Mucosa of rectum (tissue), 2 donors: ENCODE data around the gene BCO1.

Experiments used
- H3K27ac ChIP-seq, 2 donors: one replicate each; pipeline ENCODE4 v1.7.0; 2013; ENCODE audit warnings: inconsistent platforms in 2 of 2, low read depth in 2 of 2, low read length in 2 of 2
- H3K27me3 ChIP-seq, 2 donors: one replicate each; pipeline ENCODE4 v1.7.0; 2013; ENCODE audit warnings: low read length in 2 of 2; ENCODE audit not compliant: control insufficient read depth in 2 of 2, insufficient read depth in 2 of 2
- H3K36me3 ChIP-seq, 2 donors: one replicate each; pipeline ENCODE4 v1.7.0; 2013; ENCODE audit warnings: low read length in 2 of 2; ENCODE audit not compliant: control insufficient read depth in 2 of 2, insufficient read depth in 2 of 2
- H3K4me1 ChIP-seq, 2 donors: one replicate each; pipeline ENCODE4 v1.7.0; 2013; ENCODE audit warnings: low read length in 2 of 2, mild to moderate bottlenecking in 1 of 2; ENCODE audit not compliant: control insufficient read depth in 2 of 2, insufficient read depth in 2 of 2
- H3K4me3 ChIP-seq, 2 donors: one replicate each; pipeline ENCODE4 v1.7.0; 2013; ENCODE audit warnings: low read length in 2 of 2
- H3K9ac ChIP-seq, 2 donors: one replicate each; pipeline ENCODE4 v1.7.0; 2013; ENCODE audit warnings: low read length in 2 of 2, low read depth in 1 of 2, mild to moderate bottlenecking in 1 of 2
- H3K9me3 ChIP-seq, 2 donors: one replicate each; pipeline ENCODE4 v1.7.0; 2013; ENCODE audit warnings: low read length in 2 of 2; ENCODE audit not compliant: control insufficient read depth in 2 of 2
- donor health status: healthy.
- donor health status: Normal muscosa, but diverticular disease.

The BCO1 gene

DNA sequence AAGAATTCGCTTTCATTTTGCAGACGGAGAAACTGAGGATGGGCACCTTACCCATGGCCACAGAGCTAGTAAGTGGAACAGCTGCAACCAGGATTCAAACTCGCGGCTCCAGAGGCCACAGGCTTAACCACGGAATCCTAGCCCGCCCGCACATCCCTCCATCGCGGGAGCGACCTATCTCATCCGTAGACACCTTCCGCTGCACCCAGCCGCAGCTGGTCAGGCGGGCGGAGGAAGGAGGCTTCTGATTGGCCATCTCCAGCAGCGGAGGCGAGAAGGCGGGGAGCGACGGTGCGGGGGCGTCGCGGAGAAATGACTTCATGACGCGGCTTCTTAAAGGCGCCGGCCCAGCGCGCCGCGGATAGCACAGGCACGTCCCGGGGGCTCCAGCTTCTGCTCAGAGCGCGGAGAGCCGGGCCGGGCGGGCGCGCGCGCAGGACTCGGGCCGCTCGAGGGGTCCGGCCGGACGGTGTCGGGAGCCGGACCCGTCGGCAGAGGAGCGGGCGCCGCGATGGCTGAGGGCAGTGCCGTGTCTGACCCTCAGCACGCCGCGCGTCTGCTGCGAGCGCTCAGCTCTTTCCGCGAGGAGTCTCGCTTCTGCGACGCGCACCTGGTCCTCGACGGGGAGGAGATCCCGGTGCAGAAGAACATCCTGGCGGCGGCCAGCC lies 76.2 kb downstream of the BCO1 start, which contains the start of gene GAN:
GAN (plus strand) TSS at position 360 of the 668 bp plus-strand sequence; CDS start at position 512, 152 bp downstream.
- H3K4me3 ChIP-seq, result peak within 1 kb of the TSS; percentile 85 to 98
- H3K36me3 ChIP-seq, result no peaks in the 10 kb centered on the region
- H3K9ac ChIP-seq, result peak within 1 kb of the TSS; percentile 80 to 98
- H3K27ac ChIP-seq, result peak within 1 kb of the TSS; percentile 94 to 95
- H3K4me1 ChIP-seq, result peaks cover 12 to 19% of the 10 kb centered on the region in 2 donors
- no peaks in the 10 kb centered on the region for H3K27me3 ChIP-seq
- no peaks in the 10 kb centered on the region for H3K9me3 ChIP-seq

DNA sequence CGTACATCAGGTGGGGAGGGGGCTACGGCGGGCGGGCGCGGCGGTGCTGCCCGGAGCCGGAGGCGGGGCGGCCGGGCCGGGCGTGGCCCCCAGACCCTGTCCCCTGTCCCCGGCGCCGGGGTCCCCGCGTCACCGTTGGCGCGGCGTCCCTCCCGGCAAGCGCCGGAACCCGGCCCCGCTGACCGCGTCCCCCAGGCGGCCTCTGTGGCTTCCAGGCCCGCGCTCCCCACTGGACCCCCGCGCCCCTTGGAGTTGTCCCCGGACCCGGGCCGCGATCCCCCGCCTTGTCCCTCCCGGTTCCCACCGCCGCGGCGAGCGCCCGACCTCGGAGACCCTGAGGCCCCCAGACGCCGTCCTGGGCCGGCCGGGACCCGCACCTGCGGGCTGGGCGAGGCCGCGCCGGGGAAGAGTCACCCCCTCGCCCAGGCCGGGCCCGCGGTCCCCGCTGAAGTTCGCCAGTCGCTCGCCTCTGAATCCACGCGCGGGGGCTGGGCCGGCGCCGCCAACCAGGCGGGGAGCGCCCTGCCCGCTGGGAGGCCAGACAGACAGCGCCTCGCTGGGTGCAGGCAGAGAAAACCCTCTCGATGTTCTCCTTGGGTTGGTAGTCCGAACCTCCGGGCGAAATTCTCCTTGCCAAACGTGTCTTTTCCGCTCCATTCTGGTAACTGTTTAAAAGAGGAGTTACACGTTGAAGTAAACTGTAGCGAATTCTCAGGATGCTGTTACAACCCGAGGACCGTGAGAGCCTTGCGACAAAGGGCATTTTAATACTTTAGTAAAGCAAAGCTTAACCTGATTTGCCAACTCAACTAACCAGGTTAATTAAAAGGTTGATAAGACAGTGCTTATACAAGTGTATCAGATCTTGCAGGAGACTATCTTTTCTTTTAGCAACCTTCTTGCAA lies 77.0 kb downstream of the BCO1 start:
- H3K4me3 ChIP-seq, result peak overlapping the region; percentile 85 to 98
- H3K4me1 ChIP-seq, result peaks cover 12 to 19% of the 10 kb centered on the region in 2 donors
- no peaks in the 10 kb centered on the region for H3K27me3 ChIP-seq
- H3K9me3 ChIP-seq, result no peaks in the 10 kb centered on the region
- peak overlapping the region; percentile 94 to 95 for H3K27ac ChIP-seq
- H3K36me3 ChIP-seq, result no peaks in the 10 kb centered on the region
- H3K9ac ChIP-seq, result peak overlapping the region; percentile 80 to 98

DNA sequence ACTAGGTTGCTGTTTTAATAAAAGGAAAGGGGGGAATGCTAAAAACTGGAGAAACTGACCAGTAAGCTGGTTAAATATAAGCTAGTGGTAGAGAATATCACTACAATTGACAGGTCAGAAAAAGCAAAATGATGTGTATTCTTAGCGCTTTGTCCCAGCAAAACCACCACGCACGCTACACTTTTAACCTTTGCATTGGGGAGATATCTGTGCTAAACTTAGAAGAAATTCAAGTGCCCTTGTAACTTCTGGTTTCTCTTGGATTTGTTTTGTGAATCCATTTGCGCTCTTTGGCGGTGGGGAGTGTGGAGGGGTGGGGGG lies 77.6 kb downstream of the BCO1 start:
- Histone ChIP-seq H3K36me3 (no peaks in the 10 kb centered on the region), H3K27me3 (no peaks in the 10 kb centered on the region), H3K4me3 (peak overlapping the region; percentile 85 to 98), H3K27ac (peak overlapping the region; percentile 94 to 95), H3K9ac (peak overlapping the region; percentile 80 to 98), H3K4me1 (peaks cover 12 to 19% of the 10 kb centered on the region in 2 donors), H3K9me3 (no peaks in the 10 kb centered on the region)

DNA sequence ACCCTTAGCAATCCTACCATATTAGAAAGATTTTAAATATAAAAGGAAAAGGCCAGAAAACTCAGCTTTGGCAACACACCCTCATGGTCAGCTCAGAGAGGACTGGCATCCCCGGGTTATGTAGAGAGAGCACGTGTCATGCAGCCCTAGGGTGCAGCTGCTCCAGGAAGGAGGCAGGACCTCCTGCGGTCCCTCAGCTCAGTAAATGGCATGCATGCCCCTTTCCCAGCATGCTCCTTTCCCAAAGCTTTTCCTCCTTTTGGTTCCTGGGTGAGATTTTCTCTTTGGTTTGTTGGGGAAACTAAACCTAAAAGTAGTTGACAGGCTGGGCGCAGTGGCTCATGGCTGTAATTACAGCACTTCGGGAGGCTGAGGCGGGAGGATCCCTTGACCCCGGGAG lies 80.2 kb downstream of the BCO1 start:
- H3K4me3 ChIP-seq, result no peak overlapping the region
- H3K27me3 ChIP-seq, result no peaks in the 10 kb centered on the region
- no peak overlapping the region for H3K27ac ChIP-seq
- H3K36me3 ChIP-seq, result no peaks in the 10 kb centered on the region
- H3K9ac ChIP-seq, result no peak overlapping the region
- peaks cover 9 to 11% of the 10 kb centered on the region in 2 donors for H3K4me1 ChIP-seq
- no peaks in the 10 kb centered on the region for H3K9me3 ChIP-seq

DNA sequence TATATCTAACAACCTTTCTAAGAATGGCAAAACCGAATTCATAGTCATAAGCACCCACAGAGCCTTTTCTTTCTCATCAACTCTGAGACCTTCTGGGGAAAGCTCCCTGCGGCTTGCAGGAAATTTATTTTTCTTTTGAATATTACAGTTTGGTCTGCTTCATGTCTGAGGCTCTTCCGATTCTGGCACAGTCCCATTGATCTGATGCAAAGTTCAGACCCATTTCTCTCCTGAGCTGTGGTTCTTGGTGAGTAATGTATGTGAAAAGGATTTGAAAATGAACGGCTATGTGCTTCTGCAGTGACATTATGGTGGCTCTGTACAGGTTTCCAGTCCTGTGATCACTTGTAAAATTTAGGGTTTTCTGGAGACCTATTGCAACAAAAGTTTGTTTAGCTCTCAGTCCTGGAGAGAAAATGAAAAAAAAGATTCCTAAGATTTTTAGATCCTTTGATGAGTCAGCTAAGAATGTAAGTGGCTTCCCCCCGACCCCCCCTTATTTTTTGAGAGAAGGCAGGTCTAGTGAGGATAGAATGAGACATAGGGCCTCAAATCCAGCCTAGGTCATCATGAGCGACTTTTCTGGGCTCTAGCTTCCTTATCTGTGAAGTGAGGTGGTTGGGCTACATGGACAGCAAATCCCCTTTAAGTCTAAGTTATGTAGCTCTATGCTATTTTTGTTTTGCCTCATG lies 80.9 kb downstream of the BCO1 start:
- no peak overlapping the region for H3K4me3 ChIP-seq
- H3K27ac ChIP-seq, result no peak overlapping the region
- H3K36me3 ChIP-seq, result no peaks in the 10 kb centered on the region
- H3K9me3 ChIP-seq, result no peaks in the 10 kb centered on the region
- H3K4me1 ChIP-seq, result peaks cover 4 to 5% of the 10 kb centered on the region in 2 donors
- H3K9ac ChIP-seq, result no peak overlapping the region
- H3K27me3 ChIP-seq, result no peaks in the 10 kb centered on the region

DNA sequence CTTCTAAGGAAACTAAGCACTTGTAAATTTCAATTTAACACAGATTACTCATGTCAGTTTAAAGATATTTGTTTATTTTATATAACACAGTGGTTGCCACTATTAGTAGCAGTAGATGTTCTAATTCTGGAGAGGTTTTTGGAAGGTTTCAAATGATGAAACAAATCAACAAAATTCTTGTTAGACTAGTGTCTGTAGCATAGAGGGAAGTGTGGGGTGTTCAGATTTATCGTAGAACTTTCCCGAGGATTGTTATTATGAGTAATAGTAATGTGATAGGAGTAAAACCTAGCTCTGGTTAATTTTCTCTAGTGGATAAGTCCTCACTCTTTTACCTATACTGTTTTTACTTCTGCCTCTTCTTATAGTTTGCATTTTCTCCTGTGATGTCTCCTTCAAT lies 82.5 kb downstream of the BCO1 start:
- peaks cover 3% of the 10 kb centered on the region in 2 donors for H3K36me3 ChIP-seq
- no peak overlapping the region for H3K27ac ChIP-seq
- no peak overlapping the region for H3K4me3 ChIP-seq
- H3K9me3 ChIP-seq, result no peaks in the 10 kb centered on the region
- no peak overlapping the region for H3K9ac ChIP-seq
- H3K4me1 ChIP-seq, result peaks cover 0 to 2% of the 10 kb centered on the region in 2 donors
- no peaks in the 10 kb centered on the region for H3K27me3 ChIP-seq

DNA sequence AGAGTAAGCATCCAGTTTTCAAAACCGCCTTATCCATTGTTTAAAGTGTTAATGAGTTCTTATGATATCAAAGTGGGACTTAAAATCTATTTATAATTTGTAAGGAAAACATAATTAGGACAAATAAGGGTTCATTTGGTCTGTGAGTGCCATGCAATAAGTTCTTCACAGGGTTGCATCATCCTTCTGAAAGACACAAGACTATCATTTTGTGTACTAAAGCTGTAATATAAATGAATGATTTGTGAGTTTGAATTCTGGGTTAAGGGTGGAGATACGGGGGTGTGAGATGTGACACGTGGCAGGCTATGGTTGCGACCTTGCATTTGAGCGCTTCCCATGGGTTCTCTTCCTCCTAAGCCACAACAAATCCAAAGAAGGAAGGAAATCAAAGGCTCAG lies 83.0 kb downstream of the BCO1 start:
- Histone ChIP-seq H3K9ac (no peak overlapping the region), H3K4me3 (no peak overlapping the region), H3K27ac (no peak overlapping the region), H3K9me3 (no peaks in the 10 kb centered on the region), H3K36me3 (peaks cover 3% of the 10 kb centered on the region in 2 donors), H3K27me3 (no peaks in the 10 kb centered on the region), H3K4me1 (no peaks in the 10 kb centered on the region)

DNA sequence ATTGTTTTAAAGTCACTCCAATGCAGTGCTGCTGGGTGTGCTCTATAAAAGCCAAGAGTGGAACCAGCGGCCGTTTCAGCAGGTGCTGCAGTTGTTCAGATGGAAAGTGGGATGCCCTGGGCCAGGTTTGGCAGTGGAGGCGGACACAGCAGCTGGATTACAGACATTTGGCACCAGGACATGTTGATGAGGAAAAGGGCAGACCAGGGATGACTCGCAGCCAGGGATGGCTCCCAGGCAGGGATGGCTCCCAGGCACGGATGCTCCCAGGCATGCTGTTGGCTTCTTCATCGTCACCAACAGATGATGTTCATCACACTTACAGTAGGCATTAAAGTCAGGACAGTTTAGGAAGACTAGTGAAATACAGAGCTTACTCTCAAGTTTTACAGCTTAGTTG lies 86.3 kb downstream of the BCO1 start:
- H3K9me3 ChIP-seq, result no peaks in the 10 kb centered on the region
- no peak overlapping the region for H3K9ac ChIP-seq
- peaks cover 4 to 6% of the 10 kb centered on the region in 2 donors for H3K4me1 ChIP-seq
- no peaks in the 10 kb centered on the region for H3K27me3 ChIP-seq
- H3K27ac ChIP-seq, result no peak overlapping the region
- peaks cover 3% of the 10 kb centered on the region in 2 donors for H3K36me3 ChIP-seq
- H3K4me3 ChIP-seq, result no peak overlapping the region

DNA sequence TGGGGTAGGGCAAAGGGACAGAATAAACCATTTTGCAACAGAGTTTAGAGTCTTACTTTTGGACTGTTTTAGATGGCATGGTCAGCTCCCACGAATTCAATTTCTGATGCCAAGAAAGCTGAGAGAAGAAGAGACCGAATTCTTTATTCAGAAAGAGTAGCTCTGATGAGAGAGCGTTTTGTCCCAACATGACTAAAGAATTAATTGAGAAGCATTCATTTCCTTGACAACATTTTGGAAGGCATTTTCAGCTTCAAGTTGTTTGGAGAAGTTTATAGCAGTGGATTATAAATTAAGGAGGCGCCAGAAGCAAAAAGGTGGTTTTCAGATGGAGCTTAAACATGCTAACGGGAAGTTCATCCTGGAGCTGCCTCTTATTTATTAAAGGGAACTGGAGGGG lies 88.5 kb downstream of the BCO1 start:
- Histone ChIP-seq H3K9me3 (no peaks in the 10 kb centered on the region), H3K9ac (no peak overlapping the region), H3K27me3 (no peaks in the 10 kb centered on the region), H3K36me3 (peaks cover 3% of the 10 kb centered on the region in 2 donors), H3K4me3 (no peak overlapping the region), H3K27ac (peak overlapping the region in 1 of 2 donors; percentile 23), H3K4me1 (peaks cover 4 to 6% of the 10 kb centered on the region in 2 donors)
